Heart left ventricle (tissue), 13 donors: Measurements from ENCODE around the gene TOPAZ1.

Source experiments
- CTCF ChIP-seq, 12 donors: fragments of 200-600 bp; sonication (generic) in 4 of 12; IDR thresholded peaks; one replicate each; pipeline versions ENCODE4 v1.5.0 to v1.8.0; 2018 to 2022; ENCODE audit warnings: antibody characterized with exemption in 12 of 12, mild to moderate bottlenecking in 5 of 12
- POLR2A ChIP-seq, 2 donors: fragments of 450-650 bp; IDR thresholded peaks; one replicate each; pipeline ENCODE4 v1.6.1; 2017; ENCODE audit warnings: antibody characterized with exemption in 2 of 2, mild to moderate bottlenecking in 2 of 2, moderate library complexity in 2 of 2
- donor health status: ischemic (EF 13 %, LVEDD 7.1; RV severe dilation, severe dysfunction).
- donor health status: DM: no; HTN: yes; CAD: no.
- donor health status: DM: no; HTN: no; CAD: no.
- donor health status: ischemic (EF 25% LVEDD 6.9; RV normal size, moderate dysfunction).
- donor health status: ischemic (EF 25% LVEDD 5.7; RV mildly dilated, moderate dysfunction).
- donor health status: ischemic (EF 35%, LVEDD 5.7; RV mildly dilated, moderate dysfunction).
- donor health status: nonischemic (EF 11% LVEDD 7.7; RV severe dilation, severe dysfunction).
- donor health status: DM: yes; HTN: yes; CAD: no.
- donor health status: PGD.
- donor health status: ischemic (EF 29% LVEDD 5.4; RV normal size, mild dysfunction).
- donor health status: nonischemic (EF 23%, LVEDD 6.1; RV moderate dilation, normal function).

- TF ChIP-seq CTCF (IDR thresholded peaks at IDR 0.05) (no peak), POLR2A (IDR thresholded peaks at IDR 0.05) (no peak)
These were observed 15.1 kb upstream of the TOPAZ1 start for GRCh38 chr3:44226573-44226972.
